Peyer's patch (tissue), 4 donors: ENCODE measurements around the gene TULP4.
"Not testable (repeated sequence)": the region's sequence is repeated elsewhere in the genome, so short reads cannot be mapped to it uniquely, and the experiment has no call there.

Experiments
- POLR2A ChIP-seq, 2 donors: fragments of 450-650 bp; IDR thresholded peaks; one replicate each; pipeline ENCODE4 v1.5.1; 2017; ENCODE audit warnings: antibody characterized with exemption in 2 of 2, mild to moderate bottlenecking in 2 of 2, moderate library complexity in 2 of 2
- TF ChIP-seq, protein P1 (sequence below), 6 experiments: fragments of 450-650 bp in 4 of 6; fragments of 200-600 bp in 2 of 6; sonication (generic) in 1 of 6; IDR thresholded peaks; one replicate each; pipeline ENCODE4 v1.5.1; 2017 to 2019; ENCODE audit warnings: antibody characterized with exemption in 6 of 6, mild to moderate bottlenecking in 3 of 6, moderate library complexity in 1 of 6

DNA sequence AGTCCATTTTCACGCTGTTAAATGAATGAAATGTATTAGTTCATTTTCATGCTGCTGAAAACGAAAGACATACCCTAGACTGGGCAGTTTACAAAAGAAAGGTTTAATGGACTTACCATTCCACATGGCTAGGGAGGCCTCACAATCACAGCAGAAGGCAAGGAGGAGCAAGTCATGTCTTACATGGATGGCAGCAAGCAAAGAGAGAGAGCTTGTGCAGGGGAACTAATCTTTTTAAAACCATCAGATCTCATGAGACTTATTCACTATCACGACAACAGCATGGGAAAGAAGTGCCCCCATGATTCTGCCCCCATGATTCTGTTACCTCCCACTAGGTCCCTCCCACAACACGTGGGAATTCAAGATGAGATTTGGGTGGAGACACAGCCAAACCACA, 79.7 kb downstream of the TULP4 start:
- TF ChIP-seq, protein P1, sequence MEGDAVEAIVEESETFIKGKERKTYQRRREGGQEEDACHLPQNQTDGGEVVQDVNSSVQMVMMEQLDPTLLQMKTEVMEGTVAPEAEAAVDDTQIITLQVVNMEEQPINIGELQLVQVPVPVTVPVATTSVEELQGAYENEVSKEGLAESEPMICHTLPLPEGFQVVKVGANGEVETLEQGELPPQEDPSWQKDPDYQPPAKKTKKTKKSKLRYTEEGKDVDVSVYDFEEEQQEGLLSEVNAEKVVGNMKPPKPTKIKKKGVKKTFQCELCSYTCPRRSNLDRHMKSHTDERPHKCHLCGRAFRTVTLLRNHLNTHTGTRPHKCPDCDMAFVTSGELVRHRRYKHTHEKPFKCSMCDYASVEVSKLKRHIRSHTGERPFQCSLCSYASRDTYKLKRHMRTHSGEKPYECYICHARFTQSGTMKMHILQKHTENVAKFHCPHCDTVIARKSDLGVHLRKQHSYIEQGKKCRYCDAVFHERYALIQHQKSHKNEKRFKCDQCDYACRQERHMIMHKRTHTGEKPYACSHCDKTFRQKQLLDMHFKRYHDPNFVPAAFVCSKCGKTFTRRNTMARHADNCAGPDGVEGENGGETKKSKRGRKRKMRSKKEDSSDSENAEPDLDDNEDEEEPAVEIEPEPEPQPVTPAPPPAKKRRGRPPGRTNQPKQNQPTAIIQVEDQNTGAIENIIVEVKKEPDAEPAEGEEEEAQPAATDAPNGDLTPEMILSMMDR (IDR thresholded peaks at IDR 0.05): not testable (repeated sequence)
- not testable (repeated sequence) for TF ChIP-seq POLR2A (IDR thresholded peaks at IDR 0.05)
